H9 (cell line): Measurements from ENCODE around the gene CDK9. TPM values are rescaled to one million over a fixed set of nuclear protein-coding genes. Genes with fewer than 3 reads are reported as not detected.
A peak's percentile ranks its signal among the peaks of the same experiment; 100 is the strongest.

Experiments
- DNase-seq: peaks from one replicate; pipeline ENCODE4 v3.0.0-alpha.2; 2017
- H2AFZ ChIP-seq: one replicate; pipeline ENCODE4 v1.6.1; 2013; ENCODE audit warnings: mild to moderate bottlenecking, low read length, control low read depth, moderate library complexity
- H2AK5ac ChIP-seq: 2 replicates; pipeline ENCODE4 v1.6.1; 2013; ENCODE audit warnings: low read length, control low read depth, mixed read lengths; ENCODE audit not compliant: insufficient read length
- H2BK120ac ChIP-seq: one replicate; pipeline ENCODE4 v1.6.1; 2013; ENCODE audit warnings: low read depth, mild to moderate bottlenecking, low read length, control low read depth, inconsistent platforms; ENCODE audit not compliant: poor library complexity, severe bottlenecking
- H2BK12ac ChIP-seq: 2 replicates; pipeline ENCODE4 v1.6.1; 2013; ENCODE audit warnings: low read length, control low read depth, mixed read lengths, low read depth; ENCODE audit not compliant: insufficient read length
- H2BK15ac ChIP-seq: 2 replicates; pipeline ENCODE4 v1.6.1; 2013; ENCODE audit warnings: low read depth, low read length, control low read depth
- H2BK20ac ChIP-seq: one replicate; pipeline ENCODE4 v1.6.1; 2013; ENCODE audit warnings: low read depth, mild to moderate bottlenecking, low read length, control low read depth, inconsistent platforms; ENCODE audit not compliant: poor library complexity, severe bottlenecking
- H2BK5ac ChIP-seq: 2 replicates; pipeline ENCODE4 v1.6.1; 2013; ENCODE audit warnings: low read length, control low read depth, mixed read lengths; ENCODE audit not compliant: insufficient read length
- H3K14ac ChIP-seq: 2 replicates; pipeline ENCODE4 v1.6.1; 2013; ENCODE audit warnings: low read length, control low read depth; ENCODE audit not compliant: insufficient read depth
- H3K18ac ChIP-seq: 2 replicates; pipeline ENCODE4 v1.6.1; 2013; ENCODE audit warnings: low read depth, mild to moderate bottlenecking, mixed read lengths, low read length, control low read depth; ENCODE audit not compliant: insufficient read length
- H3K23ac ChIP-seq: 2 replicates; pipeline ENCODE4 v1.6.1; 2013; ENCODE audit warnings: low read length, control low read depth, mixed read lengths, low read depth; ENCODE audit not compliant: insufficient read length
- H3K23me2 ChIP-seq: 2 replicates; pipeline ENCODE4 v1.6.1; 2013; ENCODE audit warnings: low read depth, mild to moderate bottlenecking, mixed read lengths, low read length, control low read depth; ENCODE audit not compliant: insufficient read length, poor library complexity, severe bottlenecking
- H3K27ac ChIP-seq: 2 replicates; pipeline ENCODE4 v1.5.1; 2013; ENCODE audit warnings: low read length, control low read depth, mixed read lengths, low read depth; ENCODE audit not compliant: insufficient read length
- H3K27me3 ChIP-seq: 2 replicates; pipeline ENCODE4 v1.6.1; 2013; ENCODE audit warnings: low read length, control low read depth, inconsistent platforms; ENCODE audit not compliant: insufficient read depth
- H3K4ac ChIP-seq: 2 replicates; pipeline ENCODE4 v1.6.1; 2013; ENCODE audit warnings: low read depth, mild to moderate bottlenecking, control low read depth, inconsistent platforms, low read length, moderate library complexity
- H3K4me1 ChIP-seq: 2 replicates; pipeline ENCODE4 v1.6.1; 2013; ENCODE audit warnings: low read length, control low read depth, inconsistent platforms; ENCODE audit not compliant: insufficient read depth
- H3K4me2 ChIP-seq: 2 replicates; pipeline ENCODE4 v1.6.1; 2013; ENCODE audit warnings: low read length, control low read depth, mixed read lengths; ENCODE audit not compliant: insufficient read length, insufficient read depth
- H3K56ac ChIP-seq: 2 replicates; pipeline ENCODE4 v1.6.1; 2013; ENCODE audit warnings: low read depth, mild to moderate bottlenecking, mixed read lengths, low read length, control low read depth; ENCODE audit not compliant: insufficient read length
- H3K79me1 ChIP-seq: 2 replicates; pipeline ENCODE4 v1.6.1; 2013; ENCODE audit warnings: low read depth, mild to moderate bottlenecking, moderate library complexity, low read length, control low read depth, inconsistent platforms; ENCODE audit not compliant: insufficient read depth, poor library complexity, severe bottlenecking
- H3K79me2 ChIP-seq: 2 replicates; pipeline ENCODE4 v1.6.1; 2013; ENCODE audit warnings: low read length, control low read depth, inconsistent platforms; ENCODE audit not compliant: insufficient read depth
- H3K9ac ChIP-seq: 2 replicates; pipeline ENCODE4 v1.6.1; 2013; ENCODE audit warnings: low read length, control low read depth, mixed read lengths; ENCODE audit not compliant: insufficient read length; ENCODE audit errors: extremely low read depth
- H3K9me3 ChIP-seq: one replicate; pipeline ENCODE4 v1.6.1; 2013; ENCODE audit warnings: low read depth, low read length, inconsistent platforms; ENCODE audit not compliant: control insufficient read depth
- H3T11ph ChIP-seq: one replicate; pipeline ENCODE4 v1.6.1; 2013; ENCODE audit warnings: mild to moderate bottlenecking, low read length, control low read depth, inconsistent platforms
- H4K20me1 ChIP-seq: one replicate; pipeline ENCODE4 v1.6.1; 2013; ENCODE audit not compliant: control insufficient read depth, insufficient read length, insufficient read depth
- H4K5ac ChIP-seq: 2 replicates; pipeline ENCODE4 v1.6.1; 2013; ENCODE audit warnings: low read depth, mild to moderate bottlenecking, mixed read lengths, low read length, control low read depth; ENCODE audit not compliant: insufficient read length
- H4K8ac ChIP-seq: replicated peaks from 2 replicates; pipeline ENCODE4 v1.6.1; 2013; ENCODE audit warnings: low read length, control low read depth, mixed read lengths, low read depth; ENCODE audit not compliant: insufficient read length
- H4K91ac ChIP-seq: 2 replicates; pipeline ENCODE4 v1.6.1; 2013; ENCODE audit warnings: low read depth, mild to moderate bottlenecking, moderate library complexity, mixed read lengths, low read length, control low read depth; ENCODE audit not compliant: insufficient read length
- H3K27ac Mint-ChIP-seq, 3 experiments: 2 replicates in 2 of 3; 3 replicates in 1 of 3; pipeline ENCODE4 v1.8.0; 2020 to 2021; ENCODE audit warnings: mixed read lengths in 3 of 3, mild to moderate bottlenecking in 1 of 3, moderate library complexity in 1 of 3
- H3K27me3 Mint-ChIP-seq: 2 replicates; pipeline ENCODE4 v1.8.0; 2021; ENCODE audit warnings: low read depth, mild to moderate bottlenecking, moderate library complexity, mixed read lengths
- H3K36me3 Mint-ChIP-seq, 3 experiments: 2 replicates in 2 of 3; 3 replicates in 1 of 3; pipeline ENCODE4 v1.8.0; 2020 to 2021; ENCODE audit warnings: low read depth in 3 of 3, mixed read lengths in 3 of 3; ENCODE audit not compliant: insufficient read depth in 1 of 3
- H3K4me1 Mint-ChIP-seq, 2 experiments: 2 replicates each; pipeline ENCODE4 v1.8.0; 2020; ENCODE audit warnings: mixed read lengths in 2 of 2
- H3K4me3 Mint-ChIP-seq, 2 experiments: 2 replicates in 1 of 2; 3 replicates in 1 of 2; pipeline ENCODE4 v1.8.0; 2020 to 2021; ENCODE audit warnings: mild to moderate bottlenecking in 2 of 2, mixed read lengths in 2 of 2, moderate library complexity in 1 of 2
- H3K9me3 Mint-ChIP-seq, 2 experiments: 2 replicates in 1 of 2; 3 replicates in 1 of 2; pipeline ENCODE4 v1.8.0; 2020; ENCODE audit warnings: mild to moderate bottlenecking in 2 of 2, mixed read lengths in 2 of 2, moderate library complexity in 1 of 2
- CTCF ChIP-seq: fragments of 200-600 bp; sonication (generic); conservative IDR thresholded peaks from 3 replicates; pipeline ENCODE4 v1.8.0; 2021; ENCODE audit warnings: antibody characterized with exemption, mild to moderate bottlenecking
- WGBS: extraction: QIAGEN DNeasy Blood & Tissue Kit; methylation state at CpG from one replicate; pipeline ENCODE4 v1.1.7; 2013; ENCODE audit warnings: missing lambda C conversion rate, low lambda C conversion rate, mixed read lengths; ENCODE audit not compliant: insufficient read length; ENCODE audit errors: extremely low coverage; 5-methylcytosine and 5-hydroxymethylcytosine counted together
- total RNA-seq: library from RNA; stranded (reverse); gene quantifications from 2 replicates; pipeline ENCODE4 v1.2.1, GENCODE V29; 2021

The CDK9 gene
- total RNA-seq, 1 experiment from 2014 or later, result 85.7 TPM

GRCh38 chr9:127763918-127764384, 21.9 kb upstream of the CDK9 start:
- no peak overlapping the region for H2BK120ac ChIP-seq
- no peak overlapping the region for H4K5ac ChIP-seq
- DNase-seq, result peak; percentile 80
- H3K4ac ChIP-seq, result no peak overlapping the region
- H3K9me3 Mint-ChIP-seq, result no peaks in the 10 kb centered on the region; a peak in 1 of 5 replicates
- H2BK5ac ChIP-seq, result no peak overlapping the region
- peak overlapping the region in 1 of 2 experiments; percentile 25; a peak in 1 of 5 replicates for H3K4me3 Mint-ChIP-seq
- no peak overlapping the region for H3K27ac ChIP-seq
- H4K91ac ChIP-seq, result no peak overlapping the region
- no peak overlapping the region for H2AFZ ChIP-seq
- H4K20me1 ChIP-seq, result no peaks in the 10 kb centered on the region
- H3K56ac ChIP-seq, result no peak overlapping the region
- H3K9ac ChIP-seq, result no peak overlapping the region
- H3T11ph ChIP-seq, result no peak overlapping the region
- no peaks in the 10 kb centered on the region for H3K79me2 ChIP-seq
- H2AK5ac ChIP-seq, result no peak overlapping the region
- peaks cover 7% of the 10 kb centered on the region; the same call in 1 of the 2 replicates for H3K4me1 ChIP-seq
- no peaks in the 10 kb centered on the region for H3K79me1 ChIP-seq
- H2BK20ac ChIP-seq, result no peak overlapping the region
- no peaks in the 10 kb centered on the region for H3K9me3 ChIP-seq
- H2BK12ac ChIP-seq, result no peak overlapping the region
- no peaks in the 10 kb centered on the region for H3K23me2 ChIP-seq
- H3K4me2 ChIP-seq, result no peak overlapping the region
- H3K23ac ChIP-seq, result no peak overlapping the region
- peaks cover 39 to 51% of the 10 kb centered on the region in 2 experiments for H3K4me1 Mint-ChIP-seq
- H4K8ac ChIP-seq, result no peak overlapping the region
- H3K18ac ChIP-seq, result no peak overlapping the region
- no peaks in the 10 kb centered on the region for H3K27me3 ChIP-seq
- WGBS, result no CpG with 5 or more reads among the region's 7 CpGs
- H3K36me3 Mint-ChIP-seq, result no peaks in the 10 kb centered on the region
- peak overlapping the region in 2 of 3 experiments; percentile 12 to 65; a peak in 3 of 7 replicates for H3K27ac Mint-ChIP-seq
- no peak overlapping the region for H2BK15ac ChIP-seq
- no peak overlapping the region for H3K14ac ChIP-seq
- peak; percentile 72 for TF ChIP-seq CTCF
- peaks cover 6% of the 10 kb centered on the region for H3K27me3 Mint-ChIP-seq
